Aorta (tissue), 5 donors: Measurements from ENCODE around the gene TRIM71. TPM values are rescaled to one million over a fixed set of nuclear protein-coding genes. Genes with fewer than 3 reads are reported as not detected.

Experiments used
- ATAC-seq: fragments of 200-7000 bp; cut with Tn5 transposase; one replicate; pipeline ENCODE4 v1.9.1; 2022; ENCODE audit warnings: moderate library complexity; ENCODE audit not compliant: low FRiP score
- DNase-seq, 2 donors: peaks; one replicate each; pipeline ENCODE4 v3.0.0-alpha.2; 2020
- H3K27ac ChIP-seq, 2 donors: one replicate each; pipeline ENCODE4 v1.5.1; 2013; ENCODE audit warnings: low read length in 2 of 2, mild to moderate bottlenecking in 2 of 2, moderate library complexity in 2 of 2, control low read depth in 1 of 2, inconsistent platforms in 1 of 2, low read depth in 1 of 2
- H3K27me3 ChIP-seq, 2 donors: one replicate each; pipeline ENCODE4 v1.6.1; 2013; ENCODE audit warnings: control low read depth in 1 of 2, low read length in 1 of 2, mild to moderate bottlenecking in 1 of 2, moderate library complexity in 1 of 2; ENCODE audit not compliant: insufficient read depth in 2 of 2, control insufficient read depth in 1 of 2
- H3K36me3 ChIP-seq, 2 donors: one replicate each; pipeline ENCODE4 v1.6.1; 2013; ENCODE audit warnings: control low read depth in 1 of 2, low read length in 1 of 2, mild to moderate bottlenecking in 1 of 2; ENCODE audit not compliant: insufficient read depth in 2 of 2, control insufficient read depth in 1 of 2
- H3K4me1 ChIP-seq, 2 donors: one replicate each; pipeline ENCODE4 v1.6.1; 2013; ENCODE audit warnings: low read length in 2 of 2, control low read depth in 1 of 2, mild to moderate bottlenecking in 1 of 2, moderate library complexity in 1 of 2; ENCODE audit not compliant: insufficient read depth in 2 of 2, control insufficient read depth in 1 of 2
- H3K4me3 ChIP-seq, 2 donors: one replicate each; pipeline ENCODE4 v1.5.1; 2013; ENCODE audit warnings: low read length in 2 of 2, control low read depth in 1 of 2, mild to moderate bottlenecking in 1 of 2
- H3K9me3 ChIP-seq: one replicate; pipeline ENCODE4 v1.6.1; 2013; ENCODE audit warnings: mild to moderate bottlenecking, low read length; ENCODE audit not compliant: control insufficient read depth
- WGBS, 2 donors: extraction: QIAGEN DNeasy Blood & Tissue Kit; methylation state at CpG; one replicate each; pipeline ENCODE4 v1.1.7; 2013; 5-methylcytosine and 5-hydroxymethylcytosine counted together
- intact Hi-C, 2 donors: fragments of 100-400 bp; cut with DNase I; formaldehyde crosslinking; loops; one replicate each; pipeline versions ENCODE4 v1.14.2 to v1.15.0; 2022
- polyA plus RNA-seq, 2 donors: library from polyadenylated mRNA; stranded (reverse); fragments of 200-250 nt; gene quantifications; one replicate each; pipeline ENCODE4 v1.2.3, GENCODE V29; 2013
- total RNA-seq, 2 donors: library from RNA; stranded (reverse); fragmentation: NEBNext Ultra II Directional; extraction: Animal tissue kit (Norgen Biotek cat#: 25700); gene quantifications; one replicate each; pipeline ENCODE4 v1.2.1, GENCODE V29; 2021
- donor health status: healthy with polysubstance abuse.
- donor health status: Bipolar disorder and iron deficiency.
- donor health status: DM: no; HTN: no; CAD: no.
- donor health status: DM: no; HTN: no; CAD: no.
- donor health status: DM: yes; HTN: yes; CAD: no.

The TRIM71 gene
- total and polyA plus RNA-seq, 4 donors: not detected

DNA sequence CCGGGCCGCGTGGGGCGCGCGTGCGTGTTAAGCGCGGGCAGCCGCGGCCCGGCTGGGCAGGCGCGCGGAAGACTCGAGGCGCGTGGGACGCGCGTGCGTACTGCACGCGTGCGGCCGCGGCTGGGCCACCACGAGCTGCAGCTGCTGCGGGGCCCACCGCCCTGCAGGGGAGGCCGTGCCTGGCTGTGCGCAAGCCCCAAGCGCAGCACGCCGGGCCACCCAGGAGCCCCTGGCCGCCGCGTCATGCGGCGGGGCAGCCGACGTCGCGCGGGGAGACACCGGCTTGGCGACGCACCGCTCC, 590 bp upstream of the TRIM71 start:
- Histone ChIP-seq H3K27me3 (no peaks in the 10 kb centered on the region), H3K27ac (no peak overlapping the region), H3K4me1 (no peaks in the 10 kb centered on the region), H3K36me3 (no peaks in the 10 kb centered on the region), H3K4me3 (peak overlapping the region in 1 of 2 donors; percentile 29), H3K9me3 (no peaks in the 10 kb centered on the region)
- 2 to 3% methylated on average over 27 to 49 of the region's 49 CpGs for WGBS, 2 donors
- intact Hi-C loops: no loop called here
- DNase-seq: no peak
- no peak for ATAC-seq

DNA sequence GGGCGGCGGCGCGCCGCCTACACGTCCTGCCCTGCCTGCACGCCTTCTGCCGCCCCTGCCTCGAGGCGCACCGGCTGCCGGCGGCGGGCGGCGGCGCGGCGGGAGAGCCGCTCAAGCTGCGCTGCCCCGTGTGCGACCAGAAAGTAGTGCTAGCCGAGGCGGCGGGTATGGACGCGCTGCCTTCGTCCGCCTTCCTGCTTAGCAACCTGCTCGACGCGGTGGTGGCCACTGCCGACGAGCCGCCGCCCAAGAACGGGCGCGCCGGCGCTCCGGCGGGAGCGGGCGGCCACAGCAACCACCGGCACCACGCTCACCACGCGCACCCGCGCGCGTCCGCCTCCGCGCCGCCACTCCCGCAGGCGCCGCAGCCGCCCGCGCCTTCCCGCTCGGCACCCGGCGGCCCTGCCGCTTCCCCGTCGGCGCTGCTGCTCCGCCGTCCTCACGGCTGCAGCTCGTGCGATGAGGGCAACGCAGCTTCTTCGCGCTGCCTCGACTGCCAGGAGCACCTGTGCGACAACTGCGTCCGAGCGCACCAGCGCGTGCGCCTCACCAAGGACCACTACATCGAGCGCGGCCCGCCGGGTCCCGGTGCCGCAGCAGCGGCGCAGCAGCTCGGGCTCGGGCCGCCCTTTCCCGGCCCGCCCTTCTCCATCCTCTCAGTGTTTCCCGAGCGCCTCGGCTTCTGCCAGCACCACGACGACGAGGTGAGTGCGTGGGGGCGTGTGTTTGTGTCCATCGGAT, 602 bp downstream of the TRIM71 start:
- Histone ChIP-seq H3K9me3 (no peaks in the 10 kb centered on the region), H3K27me3 (no peaks in the 10 kb centered on the region), H3K36me3 (no peaks in the 10 kb centered on the region), H3K27ac (no peak overlapping the region), H3K4me3 (peak overlapping the region in 1 of 2 donors; percentile 2), H3K4me1 (no peaks in the 10 kb centered on the region)
- DNase-seq (peak in 1 of 2 donors; percentile 60), ATAC-seq (no peak)
- WGBS, 2 donors: 1 to 2% methylated on average over 45 to 111 of the region's 111 CpGs
- intact Hi-C loops: no loop called here

DNA sequence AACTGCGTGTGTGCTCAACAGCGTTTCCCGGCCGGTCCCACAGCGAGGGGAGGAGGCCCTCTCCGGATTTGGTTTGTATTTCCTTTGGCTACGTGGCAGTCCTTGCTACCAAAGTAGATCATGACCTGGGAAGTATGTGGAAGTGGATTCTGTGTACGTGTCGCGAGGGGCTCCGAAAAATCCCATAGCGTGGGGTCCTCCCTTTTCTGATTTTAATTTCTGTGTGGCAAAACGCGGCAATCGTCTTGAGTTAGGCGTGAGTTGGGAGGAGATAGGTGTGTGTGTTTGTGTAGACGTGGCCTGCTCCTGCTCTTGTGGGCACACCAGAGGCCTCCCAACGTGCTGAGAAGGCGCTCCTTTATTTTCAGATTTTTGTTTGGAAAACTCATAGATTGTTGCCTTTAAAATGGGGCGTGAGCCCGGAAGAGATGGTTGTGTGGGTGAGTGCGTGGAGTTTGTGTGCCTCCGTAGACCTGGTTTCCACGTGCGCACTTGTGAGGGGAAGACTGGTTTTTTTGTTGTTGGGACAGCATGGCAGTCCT, 1.2 kb downstream of the TRIM71 start:
- intact Hi-C loops: no loop called here
- H3K4me3 ChIP-seq: no peak overlapping the region
- no peak overlapping the region for H3K27ac ChIP-seq
- no peak for ATAC-seq
- peak in 1 of 2 donors; percentile 33 for DNase-seq
- no peaks in the 10 kb centered on the region for H3K27me3 ChIP-seq
- H3K4me1 ChIP-seq: no peaks in the 10 kb centered on the region
- no peaks in the 10 kb centered on the region for H3K9me3 ChIP-seq
- 23 to 25% methylated on average over 25 of the region's 25 CpGs for WGBS, 2 donors
- no peaks in the 10 kb centered on the region for H3K36me3 ChIP-seq

DNA sequence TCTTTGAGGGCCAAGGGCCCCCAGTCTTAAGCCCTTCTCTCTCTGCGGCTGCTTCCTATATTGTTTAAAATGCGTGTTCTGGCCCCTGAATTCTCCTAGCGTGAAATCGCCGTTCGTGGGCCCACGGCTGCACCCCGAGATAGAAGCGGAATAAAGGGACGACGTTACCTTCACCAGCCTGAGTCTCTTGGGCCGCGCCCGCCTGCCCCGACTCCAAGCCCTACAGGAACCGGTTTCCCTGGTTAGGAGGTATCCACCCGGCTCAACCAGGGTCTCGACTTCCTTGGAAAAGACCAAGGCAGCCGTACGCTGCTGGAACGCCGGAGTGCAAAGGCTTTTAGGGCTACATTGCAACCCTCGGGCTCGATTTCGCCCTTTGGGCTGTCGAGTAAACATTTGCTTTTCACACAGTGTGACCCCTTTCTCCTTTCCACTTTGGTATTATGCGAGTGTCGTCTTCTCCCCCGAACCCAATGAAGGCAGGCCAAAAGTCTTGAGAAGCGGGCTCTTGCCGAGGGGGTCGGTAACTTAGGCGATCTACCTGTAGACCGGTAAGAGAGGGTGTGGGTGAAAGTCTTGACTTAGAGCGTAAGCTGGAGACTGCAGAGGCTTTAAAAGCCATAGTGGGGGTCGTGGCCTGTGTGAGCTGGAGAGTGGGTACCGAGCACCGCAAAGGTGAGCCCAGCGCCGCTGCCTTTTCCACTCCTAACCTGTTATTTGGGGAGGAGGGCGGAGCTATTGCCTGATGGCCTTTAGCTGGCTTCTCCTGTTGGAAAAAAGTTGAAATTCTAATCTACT, 2.0 kb downstream of the TRIM71 start:
- Histone ChIP-seq H3K4me1 (no peaks in the 10 kb centered on the region), H3K36me3 (no peaks in the 10 kb centered on the region), H3K27ac (no peak overlapping the region), H3K27me3 (no peaks in the 10 kb centered on the region), H3K9me3 (no peaks in the 10 kb centered on the region), H3K4me3 (no peak overlapping the region)
- ATAC-seq (no peak), DNase-seq (peak in 1 of 2 donors; percentile 68)
- 38 to 43% methylated on average over 41 of the region's 41 CpGs for WGBS, 2 donors
- intact Hi-C loops: no loop called here

DNA sequence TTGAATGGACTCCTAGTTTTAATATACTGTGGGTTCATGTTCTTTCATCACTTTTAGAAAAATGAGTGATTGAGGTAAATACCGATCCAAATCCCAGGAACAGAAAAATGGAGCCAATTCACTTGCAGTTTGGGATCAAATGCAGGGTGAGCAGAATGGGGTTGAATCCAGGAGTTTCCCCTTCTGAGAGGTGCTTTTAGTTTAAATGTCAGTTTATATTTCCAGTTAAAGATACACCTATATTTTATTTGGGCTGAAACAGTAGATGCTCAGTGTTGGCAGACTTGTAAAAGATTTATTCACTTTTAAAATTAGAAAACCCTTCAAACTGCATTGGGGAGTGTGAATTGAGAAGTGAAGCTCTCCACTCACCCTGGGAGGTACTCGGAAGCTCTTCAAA, 2.6 kb downstream of the TRIM71 start:
- ATAC-seq (no peak), DNase-seq (no peak)
- Histone ChIP-seq H3K9me3 (no peaks in the 10 kb centered on the region), H3K27ac (no peak overlapping the region), H3K4me3 (no peak overlapping the region), H3K27me3 (no peaks in the 10 kb centered on the region), H3K36me3 (no peaks in the 10 kb centered on the region), H3K4me1 (no peaks in the 10 kb centered on the region)
- WGBS, 2 donors: 67 to 75% methylated on average over 2 of the region's 2 CpGs
- intact Hi-C loops: no loop called here

DNA sequence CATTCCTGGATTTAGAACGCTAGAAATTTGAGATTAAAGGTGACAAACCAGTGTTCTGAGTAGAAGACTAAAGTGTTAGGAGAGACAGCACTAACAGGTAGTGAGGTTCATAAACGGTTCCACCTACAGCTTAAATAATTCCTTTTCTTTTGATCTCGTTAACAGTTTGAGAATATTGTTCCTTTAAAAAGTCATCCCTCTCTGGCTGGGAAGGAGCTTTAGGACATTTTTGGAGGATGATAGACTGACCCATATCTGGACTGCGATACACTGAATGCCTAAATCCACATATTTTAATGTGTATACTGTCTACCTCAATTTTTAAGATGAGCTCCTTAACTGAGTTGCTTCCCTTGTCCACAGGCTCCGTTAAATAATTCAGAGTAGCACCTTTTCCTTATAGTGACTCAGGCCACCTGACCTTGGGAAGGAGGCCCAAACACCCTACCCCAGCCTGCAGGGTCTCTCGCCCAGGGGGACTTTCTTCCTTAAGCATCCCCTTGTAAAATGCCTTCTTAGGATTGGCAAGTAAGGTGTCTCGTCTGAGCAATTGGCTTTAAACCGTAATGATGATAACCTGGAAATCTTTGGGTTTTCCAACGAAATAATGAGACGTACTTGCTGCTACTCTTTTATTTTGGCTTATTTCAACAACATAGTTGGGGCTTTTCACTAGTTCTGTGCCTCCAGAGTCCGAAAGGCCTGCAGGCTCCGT, 3.3 kb downstream of the TRIM71 start:
- no peak for ATAC-seq
- no peak overlapping the region for H3K4me3 ChIP-seq
- no peaks in the 10 kb centered on the region for H3K9me3 ChIP-seq
- no peaks in the 10 kb centered on the region for H3K36me3 ChIP-seq
- 63 to 67% methylated on average over 12 of the region's 12 CpGs for WGBS, 2 donors
- no peaks in the 10 kb centered on the region for H3K27me3 ChIP-seq
- H3K4me1 ChIP-seq: no peaks in the 10 kb centered on the region
- no peak for DNase-seq
- no peak overlapping the region for H3K27ac ChIP-seq
- intact Hi-C loops: no loop called here

DNA sequence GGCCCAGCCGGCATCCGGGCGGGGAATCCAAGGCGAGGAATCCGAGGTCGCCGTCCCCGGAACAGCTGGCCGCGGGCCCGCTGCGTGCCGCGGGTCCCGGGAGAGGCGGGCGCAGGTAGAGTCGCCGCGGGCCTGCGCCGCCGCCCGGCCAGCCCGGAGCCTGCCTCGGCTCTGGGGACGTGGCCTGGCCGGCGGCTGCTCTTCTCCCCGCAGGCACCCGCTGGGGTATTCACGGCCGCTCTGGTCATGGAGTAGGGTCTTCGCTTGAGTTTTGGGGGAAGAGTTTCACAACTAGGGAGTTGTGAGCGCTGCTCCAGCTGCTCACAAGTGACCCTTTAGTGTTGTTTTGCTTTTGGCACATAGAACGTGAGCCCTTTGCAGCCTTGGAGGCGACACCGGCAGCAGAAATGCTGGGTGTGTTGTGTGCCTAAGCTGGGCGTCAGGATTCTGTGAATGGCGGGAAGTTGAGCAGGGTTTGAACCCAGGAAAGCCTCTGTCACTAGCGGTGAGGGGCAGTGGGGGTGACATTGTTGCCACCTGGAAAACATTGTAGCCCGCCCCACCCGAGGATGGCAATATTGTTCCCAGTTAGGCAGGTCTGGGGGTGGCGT, 4.0 kb downstream of the TRIM71 start:
- 14 to 20% methylated on average over 44 of the region's 44 CpGs for WGBS, 2 donors
- H3K27ac ChIP-seq: no peak overlapping the region
- no peak for DNase-seq
- H3K4me3 ChIP-seq: no peak overlapping the region
- H3K4me1 ChIP-seq: no peaks in the 10 kb centered on the region
- no peaks in the 10 kb centered on the region for H3K9me3 ChIP-seq
- intact Hi-C loops: no loop called here
- H3K36me3 ChIP-seq: no peaks in the 10 kb centered on the region
- no peaks in the 10 kb centered on the region for H3K27me3 ChIP-seq
- ATAC-seq: no peak

DNA sequence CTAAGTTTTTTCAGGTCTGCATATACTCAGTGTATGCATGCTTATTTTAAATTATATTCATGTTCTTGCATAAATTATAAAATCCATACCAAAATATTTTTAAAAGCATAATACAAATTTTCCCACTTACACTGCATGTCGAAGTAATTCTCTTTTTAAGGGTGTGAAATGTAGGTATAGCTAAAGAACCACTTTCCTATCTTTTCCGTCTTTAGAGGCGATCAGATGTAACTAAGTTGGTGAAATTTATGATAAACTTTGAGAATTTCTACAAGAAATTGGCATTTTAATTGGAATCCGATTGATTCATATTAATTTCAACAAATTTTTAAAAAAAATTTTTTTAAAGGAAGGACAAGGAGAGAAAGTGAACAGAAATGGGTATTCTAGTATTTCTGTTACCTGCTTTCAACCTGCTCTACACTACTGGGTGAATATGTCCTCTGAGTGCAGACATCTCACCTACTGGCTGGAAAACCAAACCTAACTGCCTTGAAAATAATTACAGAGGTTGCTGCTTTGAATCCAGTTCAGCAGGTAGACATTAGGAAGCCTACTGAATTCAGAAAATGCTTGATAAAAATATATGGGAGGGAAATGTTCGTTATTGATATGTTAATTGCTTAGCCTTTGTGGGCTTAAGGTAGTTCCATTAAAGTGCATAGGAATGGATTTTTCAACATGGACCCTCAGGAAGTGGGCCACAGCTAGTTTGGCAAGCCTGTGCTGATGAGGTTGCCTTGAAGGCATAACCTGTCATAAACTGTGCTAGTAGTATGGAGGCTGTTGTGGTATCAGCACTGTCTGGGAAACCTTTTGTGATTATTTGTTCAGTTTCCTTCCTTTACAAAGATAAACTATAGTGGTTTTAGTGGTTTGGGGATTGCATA, 5.1 kb downstream of the TRIM71 start:
- Histone ChIP-seq H3K4me1 (no peaks in the 10 kb centered on the region), H3K36me3 (no peaks in the 10 kb centered on the region), H3K27me3 (no peaks in the 10 kb centered on the region), H3K9me3 (no peaks in the 10 kb centered on the region), H3K27ac (no peak overlapping the region), H3K4me3 (no peak overlapping the region)
- DNase-seq (no peak), ATAC-seq (no peak)
- intact Hi-C loops: no loop called here
- 95 to 97% methylated on average over 5 of the region's 5 CpGs for WGBS, 2 donors
